Measurements from ENCODE around the gene CST3.
"Not testable (repeated sequence)": the region's sequence is repeated elsewhere in the genome, so short reads cannot be mapped to it uniquely, and the experiment has no call there.

Gene CST3

DNA sequence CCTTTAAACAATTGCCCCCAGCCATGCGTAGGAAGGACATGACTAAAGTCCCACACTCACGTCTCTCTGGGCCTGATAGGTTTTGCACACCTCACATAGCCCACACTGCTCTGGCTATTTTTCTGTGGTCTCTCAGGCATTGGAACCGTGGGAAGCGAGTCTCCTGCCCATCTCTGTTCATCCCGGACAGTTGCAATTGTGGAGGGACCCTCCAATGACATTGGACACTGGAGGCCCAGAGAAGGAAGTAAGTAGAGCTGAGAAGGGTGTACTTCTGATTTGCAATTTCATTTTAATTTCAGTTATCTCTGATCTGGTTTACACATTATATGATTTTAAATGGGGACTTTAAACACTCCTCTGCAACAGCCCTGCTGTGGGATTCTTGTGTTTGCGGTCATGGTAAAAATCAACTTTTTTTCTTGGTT is 23.3 kb upstream of the CST3 start:
- no peak for DNase-seq

DNA sequence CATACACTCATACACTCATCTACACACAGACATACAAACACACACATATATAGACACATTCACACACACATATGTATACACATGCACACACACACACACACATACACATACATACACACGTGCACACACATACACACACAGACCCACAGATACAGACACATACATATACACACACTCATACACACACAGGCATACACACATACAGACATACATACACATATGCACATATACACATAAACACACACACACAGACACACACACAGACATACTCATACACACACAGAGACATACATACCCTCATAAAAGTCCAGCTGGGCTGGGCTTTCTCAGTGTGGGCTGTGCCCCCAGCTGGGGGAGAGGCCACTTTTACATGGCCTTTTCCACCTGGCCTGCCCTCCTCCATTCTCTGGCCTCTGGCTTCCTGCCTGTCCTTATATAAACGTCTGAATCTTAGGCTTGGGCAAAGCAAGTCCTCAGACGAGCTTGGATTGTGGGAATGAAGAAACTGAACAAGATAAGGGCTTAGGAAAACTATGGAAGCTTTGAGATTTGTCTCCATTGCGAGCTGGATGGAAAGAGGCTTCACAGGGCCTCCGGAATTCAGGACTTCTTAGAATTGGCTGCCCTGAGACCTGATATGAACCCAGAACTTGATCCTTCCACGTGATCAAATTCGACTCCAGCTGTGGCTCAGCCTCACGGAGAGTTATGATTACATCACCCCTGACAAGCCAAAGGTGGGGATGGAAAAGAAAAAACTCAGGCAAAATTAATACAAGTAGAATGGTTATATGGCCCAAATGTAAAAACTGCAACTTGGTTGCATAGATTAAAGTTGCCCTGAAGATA is 22.5 kb upstream of the CST3 start:
- no peak for DNase-seq

DNA sequence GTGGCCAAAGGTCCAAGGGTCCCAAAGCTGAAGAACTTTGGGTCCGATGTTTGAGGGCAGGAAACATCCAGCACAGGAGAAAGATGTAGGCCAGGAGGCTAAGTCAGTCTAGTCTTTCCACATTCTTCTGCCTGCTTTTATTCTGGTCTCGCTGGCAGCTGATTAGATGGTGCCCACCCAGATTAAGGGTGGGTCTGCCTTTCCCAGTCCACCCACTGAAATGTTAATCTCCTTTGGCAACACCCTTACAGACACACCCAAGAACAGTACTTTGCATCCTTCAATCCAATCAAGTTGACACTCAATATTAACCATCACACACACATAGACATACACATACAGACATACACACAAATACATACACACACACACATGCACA is 21.8 kb upstream of the CST3 start:
- DNase-seq: not testable (repeated sequence)

DNA sequence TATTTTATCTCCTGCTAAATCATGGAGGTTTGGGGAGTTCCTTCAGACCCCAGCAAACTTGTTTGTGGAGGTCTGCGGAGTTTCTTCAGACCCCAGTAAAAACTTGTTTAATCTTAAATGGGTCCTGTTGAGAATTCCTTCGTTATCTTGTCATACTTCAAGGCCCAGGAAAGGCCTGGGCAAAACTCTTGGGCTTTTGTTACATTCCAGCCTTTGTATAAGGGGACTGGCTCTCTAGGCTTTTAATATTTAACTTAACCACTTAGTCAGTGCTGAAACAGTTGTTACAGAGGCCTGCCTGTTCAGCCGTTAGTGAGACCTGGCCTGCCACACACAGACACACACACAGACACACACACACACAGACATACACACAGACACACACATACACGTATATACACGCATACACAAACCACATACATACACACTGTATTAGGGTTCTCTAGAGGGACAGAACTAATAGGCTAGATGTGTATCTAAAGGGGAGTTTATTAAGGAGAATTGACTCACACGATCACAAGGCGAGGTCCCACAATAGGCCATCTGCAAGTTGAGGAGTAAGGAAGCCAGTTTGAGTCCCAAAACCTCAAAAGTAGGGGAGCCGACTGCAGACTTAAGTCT is 21.3 kb upstream of the CST3 start:
- no peak for DNase-seq

DNA sequence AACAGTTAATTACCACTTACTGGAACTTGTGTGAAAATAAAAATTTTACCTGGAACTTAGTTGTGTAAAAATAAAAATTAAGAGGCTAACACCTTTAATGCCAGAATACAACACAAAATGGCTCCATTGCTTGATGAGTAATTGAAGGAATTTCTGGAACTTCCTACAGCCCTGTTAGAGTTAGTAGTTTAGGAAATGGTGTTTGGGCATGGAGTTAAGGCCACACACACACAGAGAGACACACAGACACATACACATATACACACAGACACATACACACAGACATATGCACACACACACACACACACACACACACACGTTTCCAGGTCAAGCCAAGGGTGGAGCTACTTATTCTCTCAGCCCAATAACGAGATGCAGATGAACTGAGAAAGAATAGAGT is 20.6 kb upstream of the CST3 start:
- no peak for DNase-seq

DNA sequence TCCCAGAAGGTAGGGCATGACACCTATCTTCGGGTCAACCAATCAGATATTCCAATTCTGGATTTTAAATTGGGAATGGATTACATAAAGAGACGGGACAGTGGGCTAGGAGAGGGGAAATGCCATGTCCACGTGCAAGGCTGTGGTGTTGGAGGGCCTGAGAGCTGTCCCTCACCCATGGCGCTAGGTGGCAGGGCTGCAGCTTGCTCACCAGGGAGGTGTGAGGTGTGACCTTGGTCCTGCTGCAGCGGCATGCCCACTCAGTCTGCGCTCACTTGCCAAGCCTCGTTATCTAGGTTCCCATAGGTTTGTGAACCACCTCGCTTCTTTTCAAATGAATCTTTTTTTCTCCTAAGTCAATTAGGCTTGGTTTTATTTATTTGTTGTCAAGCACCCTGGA is 19.4 kb upstream of the CST3 start:
- DNase-seq: no peak

DNA sequence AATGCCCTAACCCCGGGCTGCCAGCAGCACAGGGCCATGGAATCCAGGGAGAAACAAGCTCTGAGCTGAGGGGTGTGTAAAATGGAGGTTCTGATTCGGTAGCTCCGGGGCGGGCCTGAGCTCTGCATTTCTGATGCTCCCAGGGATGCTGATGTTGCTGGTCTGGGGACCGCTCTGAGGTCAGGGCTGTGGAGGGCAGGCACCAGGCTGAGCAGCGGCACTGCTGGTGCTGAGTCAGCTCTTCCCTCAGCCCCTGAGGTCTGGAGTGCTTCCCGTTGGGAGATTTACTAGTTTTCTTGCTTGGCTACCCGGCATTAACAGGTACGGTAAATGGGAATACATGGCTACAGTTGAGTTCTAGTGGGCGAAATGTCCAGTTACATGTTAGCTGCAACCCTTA is 18.6 kb upstream of the CST3 start:
- DNase-seq: no peak

DNA sequence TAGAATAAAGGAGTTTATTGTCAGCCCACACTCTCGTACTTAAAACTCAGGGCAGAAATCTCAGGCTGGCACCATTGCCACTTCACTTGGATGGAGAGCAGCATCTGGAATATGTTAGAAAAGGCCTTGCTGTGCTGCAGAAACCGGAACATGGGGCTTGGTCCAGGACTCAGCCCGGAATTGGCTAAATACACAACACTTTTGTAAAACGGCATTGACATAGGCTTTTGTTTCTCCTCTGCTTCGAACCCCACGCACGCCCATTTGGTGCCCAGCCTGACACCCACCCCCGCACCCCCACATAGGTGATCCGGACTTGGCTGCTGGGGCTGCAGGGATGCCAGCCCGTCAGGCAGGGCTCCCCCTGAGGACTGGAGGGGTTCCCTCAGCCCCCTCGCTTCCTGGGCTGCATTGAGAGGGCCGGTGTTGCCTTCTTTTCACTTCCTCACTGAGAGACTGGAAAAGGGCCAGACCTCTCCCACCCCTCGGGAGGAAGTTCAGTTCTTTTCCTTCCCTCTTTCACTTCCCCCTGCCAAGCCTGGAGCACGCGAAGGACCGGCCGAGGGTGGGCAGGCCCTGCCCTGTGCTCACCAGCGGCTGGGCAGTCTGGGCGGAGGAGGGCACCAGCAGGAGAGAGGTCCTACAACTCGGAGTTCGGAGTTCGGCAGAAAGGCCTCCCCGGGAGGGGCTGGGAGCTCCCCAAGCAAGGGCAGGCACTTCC is 17.9 kb upstream of the CST3 start:
- DNase-seq: no peak

DNA sequence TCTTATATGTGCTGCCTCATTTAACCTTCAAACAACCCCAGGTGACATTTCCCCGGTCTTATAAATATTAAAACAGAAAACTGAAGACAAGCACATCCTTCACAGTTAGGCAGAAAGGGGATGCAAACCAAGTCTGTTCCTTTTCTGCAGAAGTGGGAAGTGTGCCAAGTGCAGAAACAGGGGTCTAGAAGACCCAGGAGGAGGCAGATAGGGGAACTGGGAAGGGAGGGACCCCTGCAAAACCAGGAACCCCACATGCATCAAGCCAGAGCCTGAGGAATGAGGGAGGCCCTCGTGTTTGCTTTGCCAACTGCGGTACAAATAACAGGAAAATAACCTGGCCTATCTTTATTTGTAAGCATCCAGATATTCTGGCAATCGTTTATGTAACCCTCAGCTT is 17.0 kb upstream of the CST3 start:
- no peak for DNase-seq

DNA sequence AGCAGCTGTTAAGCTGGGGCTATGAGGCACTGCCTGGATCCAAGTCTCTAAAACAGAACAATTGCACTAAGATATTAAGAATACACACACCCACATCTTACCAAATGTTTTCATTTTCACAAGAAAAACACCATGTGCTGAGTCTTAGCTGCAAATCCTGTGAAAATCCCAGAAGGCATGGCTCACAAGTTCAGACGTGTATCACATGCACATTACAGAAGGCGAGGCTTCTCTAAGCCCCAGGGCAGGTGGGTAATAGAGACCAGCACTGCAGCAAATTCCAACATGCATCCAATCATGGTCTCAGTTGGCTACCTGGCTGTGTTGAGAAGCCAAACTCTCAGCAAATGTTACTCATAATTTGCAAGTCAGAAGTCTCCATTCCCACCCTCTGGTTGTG is 16.2 kb upstream of the CST3 start:
- DNase-seq: no peak

DNA sequence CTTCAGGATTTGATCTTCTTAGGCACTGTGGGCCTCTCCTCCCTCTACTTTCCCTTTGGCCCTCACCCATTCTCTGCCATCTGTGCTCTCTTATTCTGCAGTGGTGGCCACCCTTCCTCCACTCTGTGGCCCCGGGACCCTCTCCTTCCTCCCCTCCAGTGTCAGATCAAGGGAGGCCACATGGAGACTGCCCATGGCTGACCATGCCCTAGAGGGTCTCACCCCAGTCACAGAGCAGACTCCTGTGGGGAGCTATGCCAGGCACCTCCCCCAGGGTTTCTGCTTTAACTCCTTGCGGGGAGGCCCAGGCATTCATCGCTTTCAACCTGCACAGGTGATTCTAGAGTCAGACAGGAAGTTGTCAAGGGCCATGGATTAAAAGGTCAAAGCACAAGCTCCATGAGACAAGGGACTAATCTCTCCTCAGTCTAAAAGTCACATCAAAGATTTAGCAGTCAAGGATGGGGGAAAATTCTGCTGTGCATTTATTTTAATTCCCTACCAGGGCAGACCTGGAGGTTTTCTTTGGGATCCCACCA is 15.7 kb upstream of the CST3 start:
- DNase-seq: no peak

DNA sequence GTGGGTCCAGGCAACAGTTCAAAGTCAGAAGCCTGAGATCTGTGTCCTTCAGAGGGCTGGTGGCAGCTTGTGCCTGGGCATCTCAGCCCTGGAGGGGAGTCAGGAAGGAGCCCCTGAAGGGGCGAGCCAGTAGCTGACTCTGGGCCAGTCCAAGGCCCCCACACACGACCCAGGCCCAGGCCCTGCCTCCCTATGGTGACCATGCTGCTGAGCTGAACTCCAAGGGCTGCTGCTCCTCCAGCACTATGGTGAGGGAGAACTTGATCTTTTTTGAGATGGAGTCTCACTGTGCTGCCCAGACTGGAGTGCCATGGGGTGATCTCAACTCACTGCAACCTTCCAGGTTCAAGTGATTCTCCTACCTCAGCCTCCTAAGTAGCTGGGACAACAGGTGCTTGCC is 15.2 kb upstream of the CST3 start:
- no peak for DNase-seq

DNA sequence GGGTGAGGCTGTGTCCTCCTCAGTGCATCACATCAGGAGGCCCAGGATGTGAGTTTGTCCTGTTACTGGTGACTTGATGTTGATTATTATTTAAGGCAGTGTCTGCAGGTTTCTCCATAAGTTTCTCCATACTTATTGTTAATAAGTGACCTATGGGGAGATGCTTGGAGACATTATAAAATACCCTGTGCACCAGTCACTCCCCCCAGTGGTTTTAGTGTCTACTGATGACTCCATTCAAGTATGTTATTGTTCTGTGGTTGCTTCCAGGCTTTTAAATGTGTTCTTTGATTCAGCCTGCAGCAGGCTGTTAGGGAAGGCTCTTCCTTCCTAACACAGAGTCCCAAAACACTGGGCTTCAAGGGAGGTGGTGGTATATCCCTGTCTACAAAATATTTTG is 14.6 kb upstream of the CST3 start:
- no peak for DNase-seq

DNA sequence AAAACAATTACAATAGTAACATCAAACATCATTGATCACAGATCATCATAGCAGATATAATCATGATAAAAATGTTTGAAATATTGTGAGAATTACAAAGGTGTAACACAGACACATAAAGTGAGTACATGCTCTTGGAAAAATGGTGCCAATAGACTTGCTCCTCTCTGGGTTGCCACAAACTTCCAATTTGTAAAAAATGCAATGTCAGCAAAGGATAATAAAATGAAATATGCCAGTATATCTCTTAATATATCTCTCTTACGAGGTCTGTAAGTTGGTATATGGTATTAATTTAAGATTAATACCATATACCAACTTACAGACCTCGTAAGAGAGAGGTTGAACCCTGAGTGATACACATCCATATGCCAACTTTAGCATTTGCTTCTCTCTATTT is 13.4 kb upstream of the CST3 start:
- DNase-seq: no peak

DNA sequence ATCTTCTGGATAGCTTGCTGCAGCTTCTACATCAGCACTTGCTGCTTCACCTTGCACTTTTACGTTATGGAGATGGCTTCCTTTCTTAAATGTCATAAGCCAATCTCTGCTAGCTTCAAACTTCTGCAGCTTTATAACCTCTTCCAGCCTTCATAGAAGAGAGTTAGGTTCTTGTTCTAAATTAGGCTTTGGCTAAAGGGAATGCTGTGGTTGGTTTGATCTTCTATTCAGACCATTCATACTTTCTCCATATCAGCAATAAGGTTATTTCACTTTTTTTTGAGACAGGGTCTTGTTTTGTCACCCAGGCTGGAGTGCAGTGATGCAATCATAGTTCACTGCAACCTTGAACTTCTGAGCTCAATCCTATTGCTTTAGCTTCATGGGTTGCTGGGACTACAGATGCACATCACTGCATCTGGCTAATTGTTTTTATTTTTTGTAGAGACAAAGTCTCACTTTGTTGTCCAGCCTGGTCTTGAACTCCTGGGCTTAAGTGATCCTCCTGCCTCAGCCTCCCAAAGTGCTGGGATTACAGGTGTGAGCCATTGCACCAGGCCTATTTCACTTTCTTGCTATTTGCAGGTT is 12.2 kb upstream of the CST3 start:
- DNase-seq: no peak

DNA sequence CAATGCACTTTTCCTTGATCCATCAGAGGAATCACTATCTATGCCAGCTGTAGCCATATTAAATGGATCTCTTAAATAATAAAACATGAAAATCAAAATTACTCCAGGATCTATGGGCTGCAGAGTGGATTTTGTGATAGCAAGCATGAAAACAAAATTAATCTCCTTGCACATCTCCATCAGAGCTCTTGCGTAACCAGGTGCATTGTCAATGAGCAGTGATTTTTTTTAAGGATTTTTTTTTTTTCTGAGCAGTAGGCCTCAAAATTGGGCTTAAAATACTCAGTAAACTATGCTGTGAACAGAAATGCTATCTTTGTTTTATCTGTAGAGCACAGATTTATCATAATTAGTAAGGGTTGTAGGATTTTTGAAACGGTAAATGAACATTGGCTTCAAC is 11.5 kb upstream of the CST3 start:
- no peak for DNase-seq

DNA sequence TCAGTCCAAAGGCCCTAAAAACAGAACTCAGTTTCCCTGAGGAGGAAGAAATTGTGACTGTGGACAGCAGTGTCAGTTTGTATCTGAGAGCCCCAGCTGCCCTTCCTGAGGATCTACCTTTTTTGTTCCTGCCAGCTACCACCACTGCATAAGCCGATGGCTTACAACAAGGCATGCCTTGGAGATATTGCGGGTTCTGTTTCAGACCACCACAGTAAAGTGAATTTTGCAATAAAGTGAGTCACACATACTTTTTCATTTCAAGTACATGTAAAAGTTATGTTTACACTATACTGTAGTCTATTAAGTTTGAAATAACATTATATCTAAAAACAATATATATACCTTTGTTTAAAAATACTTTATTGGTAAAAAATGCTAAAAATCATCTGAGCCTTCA is 9.6 kb upstream of the CST3 start:
- no peak for DNase-seq

DNA sequence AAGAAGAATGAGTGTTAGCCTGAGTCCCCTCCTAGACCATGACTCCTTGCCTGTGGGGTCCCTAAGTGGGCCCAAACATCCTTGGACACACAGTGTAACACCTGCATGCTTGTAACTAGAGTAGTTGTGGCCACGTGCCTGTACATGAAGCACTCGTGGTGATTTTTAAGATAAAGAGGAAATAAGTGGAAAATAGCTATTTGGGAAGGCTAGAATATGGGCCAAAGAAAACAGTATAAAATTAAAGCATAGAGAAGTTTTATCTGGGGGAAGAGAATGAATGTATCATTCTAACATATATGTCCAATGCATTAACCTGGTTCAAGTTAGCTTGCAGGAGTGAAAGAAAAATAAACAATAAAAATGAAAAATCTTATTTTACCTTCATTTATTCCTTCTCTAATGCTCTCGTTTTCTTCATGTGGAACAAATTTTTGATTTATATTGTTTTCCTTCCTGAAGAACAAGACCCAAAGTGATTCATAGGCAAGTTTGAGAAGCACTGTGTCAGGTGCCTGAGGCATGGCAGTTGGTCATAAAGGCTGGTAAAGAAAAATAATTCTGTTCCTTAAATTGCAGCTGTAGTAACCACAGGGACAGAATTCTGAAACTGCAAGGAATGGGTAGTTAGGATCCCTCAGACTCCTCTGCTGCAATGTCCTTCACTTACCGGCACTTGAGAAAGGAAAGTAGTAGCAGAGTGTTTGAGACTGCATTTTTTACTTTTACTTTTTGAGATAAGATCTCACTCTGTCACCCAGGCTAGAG is 8.5 kb upstream of the CST3 start:
- DNase-seq: no peak

DNA sequence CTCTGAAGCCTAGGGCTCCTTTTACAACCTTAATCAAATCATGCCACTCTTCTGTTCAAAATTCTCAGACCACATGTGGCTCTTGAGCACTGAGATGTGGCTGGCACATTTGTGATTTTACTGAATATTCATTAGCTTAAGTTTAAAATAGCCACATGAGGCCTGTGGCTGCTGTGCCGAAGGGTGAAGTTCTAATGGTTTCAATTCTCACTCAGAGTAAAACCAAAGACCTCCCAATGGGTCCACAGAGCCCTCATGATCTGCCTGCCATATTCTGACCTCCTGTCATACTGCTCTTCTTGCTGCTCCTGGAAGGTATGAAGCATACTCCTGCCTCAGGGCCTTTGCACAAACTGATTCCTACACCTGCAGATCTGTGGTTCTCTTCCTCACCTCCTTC is 7.8 kb upstream of the CST3 start:
- DNase-seq: no peak

DNA sequence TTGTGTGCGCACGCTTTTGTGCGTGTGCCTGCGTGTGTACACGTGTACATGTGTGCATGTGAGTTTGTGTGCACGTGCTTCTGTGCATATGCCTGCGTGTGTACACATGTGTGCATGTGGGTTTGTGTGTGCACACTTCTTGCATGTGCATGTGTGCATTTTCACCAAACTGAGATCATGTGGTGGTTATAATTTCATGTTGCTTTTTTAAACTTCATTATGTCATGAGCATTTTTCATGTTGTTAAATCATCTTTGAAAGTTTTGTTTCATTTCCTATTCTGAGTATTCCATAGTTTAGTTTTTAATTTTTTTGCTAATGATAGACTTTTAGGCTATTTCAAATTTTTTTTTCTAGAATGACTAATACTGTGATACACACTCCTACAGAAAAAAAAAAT is 6.4 kb upstream of the CST3 start:
- no peak for DNase-seq

DNA sequence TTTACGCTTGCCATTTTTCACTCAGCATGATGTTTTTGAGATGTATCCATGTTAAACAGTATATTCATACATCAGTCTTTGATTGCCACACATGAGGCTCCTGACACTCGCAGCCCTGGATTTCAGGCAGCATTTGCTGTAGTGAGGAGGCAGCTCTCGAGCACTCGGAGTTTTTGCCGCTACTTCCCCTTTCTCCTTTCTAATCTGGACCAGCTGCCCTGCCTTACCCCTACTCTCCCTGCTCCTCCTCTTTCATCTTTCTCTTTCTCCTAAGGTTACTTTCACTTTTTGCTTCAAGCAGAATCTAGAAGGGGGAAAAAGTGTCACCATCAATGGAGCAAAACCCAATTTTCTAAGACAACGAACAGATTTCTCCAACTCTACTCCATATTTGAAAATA is 5.9 kb upstream of the CST3 start:
- DNase-seq: no peak

DNA sequence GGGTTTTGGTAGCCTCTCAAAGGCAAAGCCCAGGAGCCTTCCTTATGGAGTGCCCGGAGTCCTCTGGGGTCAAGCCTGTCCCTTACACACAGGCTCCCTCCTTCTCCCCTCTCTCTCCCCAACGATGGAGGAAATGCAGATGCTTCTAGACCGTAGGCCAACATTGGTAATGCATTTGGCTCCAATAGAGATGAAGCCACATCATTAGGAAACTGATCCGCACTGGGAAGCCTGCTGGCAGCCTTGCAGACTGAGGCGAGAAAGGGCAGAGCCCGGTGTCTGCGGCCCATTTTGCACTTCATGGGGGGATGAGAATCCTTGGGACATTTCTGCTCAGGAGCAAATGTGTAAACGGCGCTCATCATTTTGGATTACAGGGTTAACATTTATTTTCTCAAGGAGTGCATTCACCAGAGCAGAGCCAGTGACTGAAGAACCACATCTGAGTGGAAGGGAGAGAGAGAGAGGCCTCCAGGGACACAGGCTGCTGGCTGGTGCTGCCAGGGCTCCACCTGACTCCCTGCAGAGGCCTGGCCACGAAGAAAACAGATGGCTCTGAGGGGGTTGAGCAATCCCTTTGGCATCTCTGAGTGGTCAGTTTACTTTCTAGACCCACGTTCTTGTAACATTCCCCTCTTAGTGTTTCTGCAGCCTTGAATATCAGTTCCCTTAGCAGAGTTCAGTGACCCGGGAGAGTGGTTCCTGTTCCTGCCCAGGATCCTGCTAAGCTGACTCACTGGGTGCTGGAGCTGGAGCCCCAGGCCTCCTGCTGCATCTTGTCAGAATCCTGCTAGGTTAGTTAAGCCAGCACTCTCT is 4.4 kb upstream of the CST3 start:
- DNase-seq: no peak
